Stimulated activated CD4-positive, alpha-beta T cell treated with anti-CD3 and anti-CD28 coated beads, Interleukin-4, amount 100 ng/mL, for 1 hour (primary cell): ENCODE results near the gene CCKAR.

ENCODE experiments used
- DNase-seq: peaks from one replicate; pipeline ENCODE4 v3.0.0-alpha.2; 2020

CCKAR gene

GRCh38 chr4:26457412-26457811 is 32.9 kb downstream of the CCKAR start:
- no peak for DNase-seq

GRCh38 chr4:26455571-26455970 is 34.7 kb downstream of the CCKAR start:
- no peak for DNase-seq

GRCh38 chr4:26454961-26455360 is 35.3 kb downstream of the CCKAR start:
- DNase-seq: no peak

GRCh38 chr4:26452565-26453531 is 37.4 kb downstream of the CCKAR start:
- no peak for DNase-seq

GRCh38 chr4:26451597-26451996 is 38.7 kb downstream of the CCKAR start:
- no peak for DNase-seq

- no peak for DNase-seq
Measured at GRCh38 chr4:26450418-26450817, 39.9 kb downstream of the CCKAR start.

GRCh38 chr4:26447378-26447777 is 42.9 kb downstream of the CCKAR start:
- DNase-seq: no peak

- no peak for DNase-seq
Measured at GRCh38 chr4:26441771-26442170, 48.5 kb downstream of the CCKAR start.

GRCh38 chr4:26441102-26441501 is 49.2 kb downstream of the CCKAR start:
- DNase-seq: no peak

GRCh38 chr4:26434030-26434639 is 56.1 kb downstream of the CCKAR start:
- no peak for DNase-seq

GRCh38 chr4:26433556-26433955 is 56.7 kb downstream of the CCKAR start:
- no peak for DNase-seq

- no peak for DNase-seq
Measured at GRCh38 chr4:26432419-26432818, 57.9 kb downstream of the CCKAR start.

- no peak for DNase-seq
Measured at GRCh38 chr4:26431461-26432180, 58.7 kb downstream of the CCKAR start.
